Neural cell (in vitro differentiated cells): Measurements from ENCODE around the gene FKBP1A. TPM values are rescaled to one million over a fixed set of nuclear protein-coding genes. Genes with fewer than 3 reads are reported as not detected.

Source experiments
- H2AFZ ChIP-seq: fragments of 200-600, 300-800 bp; sonication (generic), shearing (Covaris generic); 2 replicates; pipeline ENCODE4 v1.6.0; 2014; ENCODE audit warnings: low read depth, mild to moderate bottlenecking, antibody characterized with exemption, low read length, moderate library complexity
- H3F3A ChIP-seq: fragments of 200-600 bp; shearing (Covaris generic); 2 replicates; pipeline ENCODE4 v1.6.1; 2016; ENCODE audit warnings: mild to moderate bottlenecking, moderate library complexity, mixed read lengths, antibody characterized with exemption, low read length; ENCODE audit not compliant: insufficient read depth, poor library complexity, severe bottlenecking
- H3K27ac ChIP-seq: fragments of 200-600, 300-800 bp; sonication (generic), shearing (Covaris generic); 2 replicates; pipeline ENCODE4 v1.5.1; 2014; ENCODE audit warnings: mild to moderate bottlenecking, low read length, moderate library complexity
- H3K27me3 ChIP-seq: fragments of 300-800, 200-600 bp; sonication (generic), shearing (Covaris generic); 2 replicates; pipeline ENCODE4 v1.6.0; 2014; ENCODE audit warnings: mild to moderate bottlenecking, low read depth, low read length, moderate library complexity; ENCODE audit not compliant: insufficient read depth
- H3K36me3 ChIP-seq: fragments of 300-800, 200-600 bp; sonication (generic), shearing (Covaris generic); 2 replicates; pipeline ENCODE4 v1.5.1; 2014; ENCODE audit warnings: mild to moderate bottlenecking, antibody characterized with exemption, low read length, moderate library complexity; ENCODE audit not compliant: insufficient read depth
- H3K4me2 ChIP-seq: fragments of 300-800, 200-600 bp; sonication (generic), shearing (Covaris generic); 2 replicates; pipeline ENCODE4 v1.6.0; 2014; ENCODE audit warnings: mild to moderate bottlenecking, low read length
- H3K4me3 ChIP-seq: fragments of 300-800, 200-600 bp; sonication (generic), shearing (Covaris generic); 2 replicates; pipeline ENCODE4 v1.5.1; 2014; ENCODE audit warnings: mild to moderate bottlenecking, low read length, moderate library complexity
- H3K79me2 ChIP-seq: fragments of 200-600 bp; shearing (Covaris generic); replicated peaks from 2 replicates; pipeline ENCODE4 v1.6.0; 2014; ENCODE audit warnings: mild to moderate bottlenecking, low read length, moderate library complexity; ENCODE audit not compliant: insufficient read depth
- H3K9ac ChIP-seq: fragments of 300-800, 200-600 bp; sonication (generic), shearing (Covaris generic); 2 replicates; pipeline ENCODE4 v1.6.1; 2016; ENCODE audit warnings: mild to moderate bottlenecking, low read length, mixed read lengths
- H3K9me2 ChIP-seq: fragments of 200-600 bp; shearing (Covaris generic); 2 replicates; pipeline ENCODE4 v1.6.1; 2016; ENCODE audit warnings: mild to moderate bottlenecking, low read length, mixed read lengths; ENCODE audit not compliant: insufficient read depth
- H3K9me3 ChIP-seq: fragments of 200-600, 300-800 bp; sonication (generic), shearing (Covaris generic); 2 replicates; pipeline ENCODE4 v1.6.1; 2016; ENCODE audit warnings: mild to moderate bottlenecking, mixed run types, low read length, moderate library complexity, mixed read lengths
- H4K20me1 ChIP-seq: fragments of 200-600 bp; shearing (Covaris generic); 2 replicates; pipeline ENCODE4 v1.6.1; 2016; ENCODE audit warnings: mild to moderate bottlenecking, mixed run types; ENCODE audit not compliant: insufficient read depth
- EP300 ChIP-seq: fragments of 450-650 bp; conservative IDR thresholded peaks from 2 replicates; pipeline ENCODE4 v1.6.1; 2014; ENCODE audit warnings: antibody characterized with exemption, mild to moderate bottlenecking, moderate library complexity; ENCODE audit not compliant: poor library complexity, severe bottlenecking
- EZH2 ChIP-seq: fragments of 200-600, 300-800 bp; shearing (Covaris generic), sonication (generic); IDR thresholded peaks from 2 replicates; pipeline ENCODE4 v1.6.1; 2014; ENCODE audit warnings: antibody characterized with exemption, low read length, borderline replicate concordance, mild to moderate bottlenecking; ENCODE audit not compliant: insufficient read depth, poor library complexity, severe bottlenecking
- MXI1 ChIP-seq: fragments of 450-650 bp; conservative IDR thresholded peaks from 2 replicates; pipeline ENCODE4 v1.6.1; 2014; ENCODE audit warnings: antibody characterized with exemption, mild to moderate bottlenecking; ENCODE audit not compliant: poor library complexity, severe bottlenecking
- POLR2AphosphoS5 ChIP-seq: IDR thresholded peaks from 2 replicates; pipeline ENCODE4 v1.6.1; 2012
- RAD21 ChIP-seq: fragments of 450-650 bp; conservative IDR thresholded peaks from 2 replicates; pipeline ENCODE4 v1.6.1; 2014; ENCODE audit warnings: antibody characterized with exemption, mild to moderate bottlenecking, moderate library complexity
- SMC3 ChIP-seq: fragments of 450-650 bp; conservative IDR thresholded peaks from 2 replicates; pipeline ENCODE4 v1.6.1; 2014; ENCODE audit warnings: antibody characterized with exemption, mild to moderate bottlenecking, moderate library complexity; ENCODE audit not compliant: poor library complexity
- TAF1 ChIP-seq: IDR thresholded peaks from 2 replicates; pipeline ENCODE4 v1.6.1; 2012; ENCODE audit warnings: low read depth
- polyA plus RNA-seq: library from polyadenylated mRNA; depleted of rRNA; stranded (reverse); fragments of >200 nt; gene quantifications from 2 replicates; pipeline ENCODE4 v1.2.3, GENCODE V29; 2014
- TF ChIP-seq, protein P1 (sequence below): fragments of 450-650 bp; IDR thresholded peaks from 2 replicates; pipeline ENCODE4 v1.5.1; 2014; ENCODE audit warnings: antibody characterized with exemption, mild to moderate bottlenecking, moderate library complexity; ENCODE audit not compliant: poor library complexity, severe bottlenecking
- TF ChIP-seq, protein P2 (sequence below): IDR thresholded peaks from 2 replicates; pipeline ENCODE4 v1.6.1; 2012; ENCODE audit warnings: borderline replicate concordance

Gene FKBP1A
- polyA plus RNA-seq, 1 donor from 2014 or later = 150 TPM

DNA sequence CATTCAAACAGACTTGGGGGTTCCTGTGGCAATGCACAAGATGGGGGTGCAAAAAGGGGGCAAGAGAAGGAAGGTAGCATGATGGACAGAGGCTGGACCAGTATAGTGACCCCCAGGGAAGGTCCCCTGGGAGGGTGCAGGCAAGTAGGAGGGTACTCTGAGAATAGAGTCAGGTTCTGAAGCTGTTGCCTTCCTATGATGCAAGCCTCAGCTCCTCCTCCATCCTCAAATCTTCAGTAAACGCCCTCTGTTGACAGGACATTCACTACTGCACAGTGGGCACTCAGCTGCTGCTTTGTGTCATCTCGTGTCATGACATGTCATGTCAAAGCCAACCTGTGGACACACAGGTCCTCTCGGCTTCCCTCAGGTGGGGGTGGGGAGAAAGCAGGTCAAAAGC lies 58.1 kb downstream of the FKBP1A start:
- Histone ChIP-seq H3K79me2 (peaks cover 5% of the 10 kb centered on the region), H4K20me1 (no peaks in the 10 kb centered on the region)

DNA sequence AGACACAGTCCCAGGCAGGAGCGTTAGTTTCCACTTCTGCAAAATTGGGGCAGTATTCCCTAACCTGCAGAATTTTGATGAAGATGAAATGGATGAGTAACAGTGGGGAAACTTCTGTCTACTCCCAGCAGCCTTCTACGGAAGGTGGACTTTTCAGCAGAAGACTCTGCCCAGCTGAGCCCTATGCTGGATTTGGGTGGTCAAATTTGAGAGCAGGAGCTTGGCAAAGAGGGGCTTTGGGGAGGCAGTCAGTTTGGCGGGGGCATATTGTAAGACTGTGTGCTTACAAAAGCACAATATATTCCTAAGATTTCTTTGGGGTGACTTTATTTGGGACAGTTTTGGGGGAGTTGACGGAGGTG lies 58.5 kb downstream of the FKBP1A start:
- Histone ChIP-seq H4K20me1 (no peaks in the 10 kb centered on the region), H3K9me3 (no peaks in the 10 kb centered on the region), H3K36me3 (no peaks in the 10 kb centered on the region), H3F3A (no peaks in the 10 kb centered on the region), H3K79me2 (peaks cover 5% of the 10 kb centered on the region), H3K27ac (no peak overlapping the region), H2AFZ (no peak overlapping the region), H3K4me3 (no peak overlapping the region), H3K27me3 (no peaks in the 10 kb centered on the region), H3K9me2 (no peaks in the 10 kb centered on the region), H3K9ac (no peak overlapping the region), H3K4me2 (no peak overlapping the region)
- TF ChIP-seq SMC3 = no peak
- TF ChIP-seq RAD21 = no peak
- no peak for TF ChIP-seq EP300
- no peak for TF ChIP-seq MXI1
- TF ChIP-seq, protein P1, sequence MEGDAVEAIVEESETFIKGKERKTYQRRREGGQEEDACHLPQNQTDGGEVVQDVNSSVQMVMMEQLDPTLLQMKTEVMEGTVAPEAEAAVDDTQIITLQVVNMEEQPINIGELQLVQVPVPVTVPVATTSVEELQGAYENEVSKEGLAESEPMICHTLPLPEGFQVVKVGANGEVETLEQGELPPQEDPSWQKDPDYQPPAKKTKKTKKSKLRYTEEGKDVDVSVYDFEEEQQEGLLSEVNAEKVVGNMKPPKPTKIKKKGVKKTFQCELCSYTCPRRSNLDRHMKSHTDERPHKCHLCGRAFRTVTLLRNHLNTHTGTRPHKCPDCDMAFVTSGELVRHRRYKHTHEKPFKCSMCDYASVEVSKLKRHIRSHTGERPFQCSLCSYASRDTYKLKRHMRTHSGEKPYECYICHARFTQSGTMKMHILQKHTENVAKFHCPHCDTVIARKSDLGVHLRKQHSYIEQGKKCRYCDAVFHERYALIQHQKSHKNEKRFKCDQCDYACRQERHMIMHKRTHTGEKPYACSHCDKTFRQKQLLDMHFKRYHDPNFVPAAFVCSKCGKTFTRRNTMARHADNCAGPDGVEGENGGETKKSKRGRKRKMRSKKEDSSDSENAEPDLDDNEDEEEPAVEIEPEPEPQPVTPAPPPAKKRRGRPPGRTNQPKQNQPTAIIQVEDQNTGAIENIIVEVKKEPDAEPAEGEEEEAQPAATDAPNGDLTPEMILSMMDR = no peak
- TF ChIP-seq TAF1 = no peak
- TF ChIP-seq, protein P2, sequence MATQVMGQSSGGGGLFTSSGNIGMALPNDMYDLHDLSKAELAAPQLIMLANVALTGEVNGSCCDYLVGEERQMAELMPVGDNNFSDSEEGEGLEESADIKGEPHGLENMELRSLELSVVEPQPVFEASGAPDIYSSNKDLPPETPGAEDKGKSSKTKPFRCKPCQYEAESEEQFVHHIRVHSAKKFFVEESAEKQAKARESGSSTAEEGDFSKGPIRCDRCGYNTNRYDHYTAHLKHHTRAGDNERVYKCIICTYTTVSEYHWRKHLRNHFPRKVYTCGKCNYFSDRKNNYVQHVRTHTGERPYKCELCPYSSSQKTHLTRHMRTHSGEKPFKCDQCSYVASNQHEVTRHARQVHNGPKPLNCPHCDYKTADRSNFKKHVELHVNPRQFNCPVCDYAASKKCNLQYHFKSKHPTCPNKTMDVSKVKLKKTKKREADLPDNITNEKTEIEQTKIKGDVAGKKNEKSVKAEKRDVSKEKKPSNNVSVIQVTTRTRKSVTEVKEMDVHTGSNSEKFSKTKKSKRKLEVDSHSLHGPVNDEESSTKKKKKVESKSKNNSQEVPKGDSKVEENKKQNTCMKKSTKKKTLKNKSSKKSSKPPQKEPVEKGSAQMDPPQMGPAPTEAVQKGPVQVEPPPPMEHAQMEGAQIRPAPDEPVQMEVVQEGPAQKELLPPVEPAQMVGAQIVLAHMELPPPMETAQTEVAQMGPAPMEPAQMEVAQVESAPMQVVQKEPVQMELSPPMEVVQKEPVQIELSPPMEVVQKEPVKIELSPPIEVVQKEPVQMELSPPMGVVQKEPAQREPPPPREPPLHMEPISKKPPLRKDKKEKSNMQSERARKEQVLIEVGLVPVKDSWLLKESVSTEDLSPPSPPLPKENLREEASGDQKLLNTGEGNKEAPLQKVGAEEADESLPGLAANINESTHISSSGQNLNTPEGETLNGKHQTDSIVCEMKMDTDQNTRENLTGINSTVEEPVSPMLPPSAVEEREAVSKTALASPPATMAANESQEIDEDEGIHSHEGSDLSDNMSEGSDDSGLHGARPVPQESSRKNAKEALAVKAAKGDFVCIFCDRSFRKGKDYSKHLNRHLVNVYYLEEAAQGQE = no peak

More for the DNA sequence above, 58.1 kb downstream of the FKBP1A start:
- TF ChIP-seq MXI1 = no peak
- no peak for TF ChIP-seq EP300
- TF ChIP-seq, protein P2 = no peak
- TF ChIP-seq EZH2 = no peak
- no peak for TF ChIP-seq POLR2AphosphoS5
- TF ChIP-seq RAD21 = no peak
- TF ChIP-seq SMC3 = no peak
- no peak for TF ChIP-seq TAF1
- TF ChIP-seq, protein P1 = no peak
- H3K27ac ChIP-seq = no peak overlapping the region
- no peaks in the 10 kb centered on the region for H3F3A ChIP-seq
- H3K9me3 ChIP-seq = no peaks in the 10 kb centered on the region
- H2AFZ ChIP-seq = no peak overlapping the region
- no peak overlapping the region for H3K4me2 ChIP-seq
- H3K9ac ChIP-seq = no peak overlapping the region
- no peak overlapping the region for H3K4me3 ChIP-seq
- no peaks in the 10 kb centered on the region for H3K27me3 ChIP-seq
- no peaks in the 10 kb centered on the region for H3K9me2 ChIP-seq
- no peaks in the 10 kb centered on the region for H3K36me3 ChIP-seq
